Activated T-helper 17 cell treated with anti-CD3 and anti-CD28 coated beads, Interleukin-2, amount 50 U/mL, for 72 hours (primary cell): Measurements from ENCODE around the gene PCDHGB6. TPM values are rescaled to one million over a fixed set of nuclear protein-coding genes. Genes with fewer than 3 reads are reported as not detected.
A peak's percentile ranks its signal among the peaks of the same experiment; 100 is the strongest.
"Not testable (repeated sequence)": the region's sequence is repeated elsewhere in the genome, so short reads cannot be mapped to it uniquely, and the experiment has no call there.

ENCODE experiments used
- ATAC-seq: fragments of 150-1000 bp; cut with Tn5 transposase; replicated peaks from 2 replicates; pipeline ENCODE4 v1.10.0; 2021; ENCODE audit warnings: mild to moderate bottlenecking, moderate library complexity
- H3K27ac Mint-ChIP-seq: one replicate; pipeline ENCODE4 v1.8.0; 2022; ENCODE audit warnings: mixed read lengths
- H3K27me3 Mint-ChIP-seq: one replicate; pipeline ENCODE4 v1.8.0; 2022; ENCODE audit warnings: mixed read lengths
- H3K36me3 Mint-ChIP-seq: one replicate; pipeline ENCODE4 v1.8.0; 2022; ENCODE audit warnings: low read depth, mild to moderate bottlenecking, mixed read lengths
- H3K4me1 Mint-ChIP-seq: one replicate; pipeline ENCODE4 v1.8.0; 2022; ENCODE audit warnings: mixed read lengths
- H3K4me3 Mint-ChIP-seq: one replicate; pipeline ENCODE4 v1.8.0; 2022; ENCODE audit warnings: mild to moderate bottlenecking, mixed read lengths
- H3K9me3 Mint-ChIP-seq: one replicate; pipeline ENCODE4 v1.8.0; 2022; ENCODE audit warnings: mixed read lengths
- total RNA-seq, 2 donors: library from RNA; stranded (reverse); gene quantifications; one replicate each; pipeline ENCODE4 v1.2.3, GENCODE V29; 2022

Gene PCDHGB6
- total RNA-seq, 2 donors from 2014 or later = 0.08 TPM; not detected in 1

- H3K4me1 Mint-ChIP-seq = no peaks in the 10 kb centered on the region
- no peak within 1 kb of the TSS for H3K27ac Mint-ChIP-seq
- peaks cover 5% of the 10 kb centered on the region for H3K36me3 Mint-ChIP-seq
- H3K27me3 Mint-ChIP-seq = peaks cover 49% of the 10 kb centered on the region
- ATAC-seq = no peak
- H3K4me3 Mint-ChIP-seq = peak within 1 kb of the TSS; percentile 45
- H3K9me3 Mint-ChIP-seq = peaks cover 5% of the 10 kb centered on the region
These were observed 25.1 kb upstream of the PCDHGB6 start, which contains the start of gene PCDHGA7 for GRCh38 chr5:141382469-141383294. TSS of gene PCDHGA7 (plus strand) at chr5:141382742. CDS start at chr5:141382900, 158 bp downstream.

- peaks cover 51% of the 10 kb centered on the region for H3K27me3 Mint-ChIP-seq
- H3K36me3 Mint-ChIP-seq = peaks cover 6% of the 10 kb centered on the region
- H3K27ac Mint-ChIP-seq = no peak overlapping the region
- H3K4me1 Mint-ChIP-seq = no peaks in the 10 kb centered on the region
- ATAC-seq = no peak
- H3K9me3 Mint-ChIP-seq = peaks cover 7% of the 10 kb centered on the region
- no peak overlapping the region for H3K4me3 Mint-ChIP-seq
These were observed 24.5 kb upstream of the PCDHGB6 start for GRCh38 chr5:141383345-141383744.

- no peak overlapping the region for H3K4me3 Mint-ChIP-seq
- no peaks in the 10 kb centered on the region for H3K4me1 Mint-ChIP-seq
- no peak for ATAC-seq
- H3K9me3 Mint-ChIP-seq = peaks cover 14% of the 10 kb centered on the region
- H3K36me3 Mint-ChIP-seq = peaks cover 11% of the 10 kb centered on the region
- H3K27me3 Mint-ChIP-seq = peaks cover 54% of the 10 kb centered on the region
- H3K27ac Mint-ChIP-seq = no peak overlapping the region
These were observed 23.2 kb upstream of the PCDHGB6 start for GRCh38 chr5:141384471-141385267.

GRCh38 chr5:141387557-141388311, 20.1 kb upstream of the PCDHGB6 start, which contains the start of gene PCDHGB4:
TSS of gene PCDHGB4 (plus strand) at chr5:141387698. CDS start at chr5:141387885, 187 bp downstream.
- Mint-ChIP-seq H3K36me3 (peaks cover 12% of the 10 kb centered on the region), H3K4me3 (peak within 1 kb of the TSS; percentile 22), H3K9me3 (peaks cover 22% of the 10 kb centered on the region), H3K27me3 (peaks cover 60% of the 10 kb centered on the region)
- not testable (repeated sequence) for H3K4me1 Mint-ChIP-seq, H3K27ac Mint-ChIP-seq
- ATAC-seq = peak; percentile 48

GRCh38 chr5:141388661-141389060, 19.2 kb upstream of the PCDHGB6 start:
- H3K27me3 Mint-ChIP-seq = peaks cover 59% of the 10 kb centered on the region
- peaks cover 22% of the 10 kb centered on the region for H3K9me3 Mint-ChIP-seq
- no peak overlapping the region for H3K27ac Mint-ChIP-seq
- no peak overlapping the region for H3K4me3 Mint-ChIP-seq
- peaks cover 10% of the 10 kb centered on the region for H3K36me3 Mint-ChIP-seq
- H3K4me1 Mint-ChIP-seq = no peaks in the 10 kb centered on the region
- no peak for ATAC-seq

- H3K4me1 Mint-ChIP-seq = no peaks in the 10 kb centered on the region
- H3K27me3 Mint-ChIP-seq = peaks cover 59% of the 10 kb centered on the region
- peaks cover 10% of the 10 kb centered on the region for H3K36me3 Mint-ChIP-seq
- peaks cover 27% of the 10 kb centered on the region for H3K9me3 Mint-ChIP-seq
- no peak overlapping the region for H3K4me3 Mint-ChIP-seq
- ATAC-seq = no peak
- no peak overlapping the region for H3K27ac Mint-ChIP-seq
These were observed 18.4 kb upstream of the PCDHGB6 start for GRCh38 chr5:141389153-141390042.

GRCh38 chr5:141392429-141393198, 15.2 kb upstream of the PCDHGB6 start, which contains the start of gene PCDHGA8:
TSS of gene PCDHGA8 (plus strand) at chr5:141392633. CDS start at chr5:141392814, 181 bp downstream.
- H3K4me3 Mint-ChIP-seq = no peak within 1 kb of the TSS
- peaks cover 54% of the 10 kb centered on the region for H3K27me3 Mint-ChIP-seq

GRCh38 chr5:141393267-141393666, 14.6 kb upstream of the PCDHGB6 start:
- Mint-ChIP-seq H3K27me3 (peaks cover 52% of the 10 kb centered on the region), H3K4me1 (no peaks in the 10 kb centered on the region), H3K27ac (no peak overlapping the region), H3K36me3 (peaks cover 9% of the 10 kb centered on the region), H3K4me3 (no peak overlapping the region), H3K9me3 (peaks cover 21% of the 10 kb centered on the region)
- ATAC-seq = no peak

More at GRCh38 chr5:141392429-141393198, 15.2 kb upstream of the PCDHGB6 start, which contains the start of gene PCDHGA8:
- no peak within 1 kb of the TSS for H3K27ac Mint-ChIP-seq
- ATAC-seq = no peak
- H3K36me3 Mint-ChIP-seq = peaks cover 10% of the 10 kb centered on the region
- H3K4me1 Mint-ChIP-seq = no peaks in the 10 kb centered on the region
- H3K9me3 Mint-ChIP-seq = peaks cover 21% of the 10 kb centered on the region

- H3K4me1 Mint-ChIP-seq, H3K27ac Mint-ChIP-seq, H3K36me3 Mint-ChIP-seq, ATAC-seq, H3K4me3 Mint-ChIP-seq: not testable (repeated sequence)
- Mint-ChIP-seq H3K9me3 (peaks cover 13% of the 10 kb centered on the region), H3K27me3 (peaks cover 52% of the 10 kb centered on the region)
These were observed 13.2 kb upstream of the PCDHGB6 start for GRCh38 chr5:141394401-141395187.

GRCh38 chr5:141397756-141398551, 9.9 kb upstream of the PCDHGB6 start, which contains the start of gene PCDHGB5:
TSS of gene PCDHGB5 (plus strand) at chr5:141397947. CDS start at chr5:141398128, 181 bp downstream.
- H3K4me1 Mint-ChIP-seq, H3K27ac Mint-ChIP-seq, H3K4me3 Mint-ChIP-seq, H3K36me3 Mint-ChIP-seq, H3K9me3 Mint-ChIP-seq: not testable (repeated sequence)
- ATAC-seq = peak; percentile 70
- H3K27me3 Mint-ChIP-seq = peaks cover 53% of the 10 kb centered on the region

GRCh38 chr5:141398608-141399007, 9.2 kb upstream of the PCDHGB6 start:
- H3K4me1 Mint-ChIP-seq = no peaks in the 10 kb centered on the region
- no peak overlapping the region for H3K27ac Mint-ChIP-seq
- ATAC-seq = no peak
- H3K27me3 Mint-ChIP-seq = peaks cover 56% of the 10 kb centered on the region
- peaks cover 6% of the 10 kb centered on the region for H3K36me3 Mint-ChIP-seq
- peaks cover 9% of the 10 kb centered on the region for H3K9me3 Mint-ChIP-seq
- no peak overlapping the region for H3K4me3 Mint-ChIP-seq
